Measurements from ENCODE around the gene ZSCAN1.

- no peak for TF ChIP-seq CTCF (IDR thresholded peaks at IDR 0.05)
- TF ChIP-seq EZH2 (IDR thresholded peaks at IDR 0.05): no peak
Measured at GRCh38 chr19:58020129-58020528, 13.7 kb upstream of the ZSCAN1 start.

Data from neural progenitor cell (in vitro differentiated cells).